Measurements from ENCODE around the gene NHERF1. TPM values are rescaled to one million over a fixed set of nuclear protein-coding genes. Genes with fewer than 3 reads are reported as not detected.

Gene NHERF1
- total RNA-seq, 3 donors from 2014 or later = 15.8 to 82.8 (median 36.4) TPM

DNA sequence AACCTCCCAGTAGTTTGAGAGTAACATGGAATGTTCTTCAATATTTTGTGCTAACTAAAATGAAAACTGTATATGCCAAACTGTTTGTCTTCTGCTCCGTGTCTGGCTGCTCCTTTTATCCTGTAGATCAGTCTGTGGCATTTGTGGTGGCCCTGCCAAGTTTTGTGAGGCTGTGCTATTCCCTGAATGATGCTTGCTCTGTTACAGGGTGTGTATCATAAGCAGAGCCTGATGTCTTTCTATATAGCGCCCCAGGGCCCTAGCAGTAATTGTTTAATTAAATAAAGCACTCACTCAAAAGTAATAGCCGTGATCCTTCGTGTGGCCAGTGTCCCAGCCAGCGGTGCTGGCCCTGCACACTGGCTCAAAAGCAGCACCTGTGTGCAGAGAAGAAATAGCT lies 55.5 kb downstream of the NHERF1 start:
- no peak overlapping the region for H3K27ac ChIP-seq
- no peaks in the 10 kb centered on the region for H3K36me3 ChIP-seq
- no peak for DNase-seq (ENCODE audit: low spot score in 2 of 2)
- TF ChIP-seq, protein P1, sequence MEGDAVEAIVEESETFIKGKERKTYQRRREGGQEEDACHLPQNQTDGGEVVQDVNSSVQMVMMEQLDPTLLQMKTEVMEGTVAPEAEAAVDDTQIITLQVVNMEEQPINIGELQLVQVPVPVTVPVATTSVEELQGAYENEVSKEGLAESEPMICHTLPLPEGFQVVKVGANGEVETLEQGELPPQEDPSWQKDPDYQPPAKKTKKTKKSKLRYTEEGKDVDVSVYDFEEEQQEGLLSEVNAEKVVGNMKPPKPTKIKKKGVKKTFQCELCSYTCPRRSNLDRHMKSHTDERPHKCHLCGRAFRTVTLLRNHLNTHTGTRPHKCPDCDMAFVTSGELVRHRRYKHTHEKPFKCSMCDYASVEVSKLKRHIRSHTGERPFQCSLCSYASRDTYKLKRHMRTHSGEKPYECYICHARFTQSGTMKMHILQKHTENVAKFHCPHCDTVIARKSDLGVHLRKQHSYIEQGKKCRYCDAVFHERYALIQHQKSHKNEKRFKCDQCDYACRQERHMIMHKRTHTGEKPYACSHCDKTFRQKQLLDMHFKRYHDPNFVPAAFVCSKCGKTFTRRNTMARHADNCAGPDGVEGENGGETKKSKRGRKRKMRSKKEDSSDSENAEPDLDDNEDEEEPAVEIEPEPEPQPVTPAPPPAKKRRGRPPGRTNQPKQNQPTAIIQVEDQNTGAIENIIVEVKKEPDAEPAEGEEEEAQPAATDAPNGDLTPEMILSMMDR (IDR thresholded peaks at IDR 0.05) = no peak
- TF ChIP-seq POLR2AphosphoS5 (IDR thresholded peaks at IDR 0.05) (no peak), POLR2A (IDR thresholded peaks at IDR 0.05) (no peak)
- no peaks in the 10 kb centered on the region for H3K4me1 ChIP-seq
- no peak overlapping the region for H3K4me3 ChIP-seq
- no peaks in the 10 kb centered on the region for H3K9me3 ChIP-seq
- no peaks in the 10 kb centered on the region for H3K27me3 ChIP-seq
- intact Hi-C loops (cut with DNase I; ENCODE audit: low total_unique reads) = no loop called here

DNA sequence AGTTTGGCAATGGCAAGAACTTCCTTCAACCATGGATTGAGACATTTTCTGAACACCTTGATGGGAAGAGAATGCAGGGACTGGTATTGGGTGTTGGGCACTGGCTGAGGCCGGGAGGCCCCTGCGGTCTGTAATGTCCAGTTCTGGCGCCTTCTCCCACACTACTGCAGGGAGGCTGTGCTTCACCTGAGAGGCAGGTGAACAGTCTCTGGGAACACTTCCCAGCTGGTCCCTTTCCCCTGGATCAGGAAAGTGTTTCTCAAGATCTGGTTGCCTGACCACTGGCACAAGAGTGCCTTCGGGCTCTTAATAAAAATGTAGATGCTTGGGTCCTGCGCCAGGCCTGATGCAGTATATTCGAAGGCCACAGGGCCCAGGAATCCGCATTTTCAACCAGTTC lies 56.3 kb downstream of the NHERF1 start:
- no peak for DNase-seq (ENCODE audit: low spot score in 2 of 2)
- Histone ChIP-seq H3K27me3 (no peaks in the 10 kb centered on the region), H3K4me1 (no peaks in the 10 kb centered on the region), H3K27ac (no peak overlapping the region), H3K9me3 (no peaks in the 10 kb centered on the region), H3K4me3 (no peak overlapping the region), H3K36me3 (no peaks in the 10 kb centered on the region)
- intact Hi-C loops (cut with DNase I; ENCODE audit: low total_unique reads) = no loop called here
- TF ChIP-seq POLR2A (IDR thresholded peaks at IDR 0.05) (no peak), POLR2AphosphoS5 (IDR thresholded peaks at IDR 0.05) (no peak)
- TF ChIP-seq, protein P1 (IDR thresholded peaks at IDR 0.05) = no peak

DNA sequence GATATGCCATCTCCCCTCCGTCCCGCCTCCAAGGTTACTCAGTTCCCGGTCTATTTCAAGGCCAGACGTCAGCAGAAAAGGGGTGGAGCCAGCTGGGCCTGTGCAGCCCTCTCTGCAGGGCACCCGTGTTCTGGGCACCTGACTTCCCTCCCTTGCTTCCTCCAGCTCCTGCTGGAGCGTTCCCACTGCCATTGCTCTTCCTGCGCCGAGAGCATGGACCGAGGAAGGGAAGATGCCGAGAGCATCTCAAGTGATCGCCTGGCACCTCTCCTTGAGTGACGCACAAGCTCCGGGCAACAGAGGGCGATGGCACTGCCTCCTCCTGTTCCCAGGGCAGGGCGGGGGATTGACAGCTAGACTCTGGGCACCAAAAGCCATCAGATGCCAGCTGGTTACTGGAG lies 57.2 kb downstream of the NHERF1 start:
- intact Hi-C loops (cut with DNase I; ENCODE audit: low total_unique reads) = no loop called here
- TF ChIP-seq, protein P1 (IDR thresholded peaks at IDR 0.05) = no peak
- TF ChIP-seq POLR2A (IDR thresholded peaks at IDR 0.05) = no peak
- TF ChIP-seq POLR2AphosphoS5 (IDR thresholded peaks at IDR 0.05) = no peak
- H3K27ac ChIP-seq = no peak overlapping the region
- H3K9me3 ChIP-seq = no peaks in the 10 kb centered on the region
- H3K4me1 ChIP-seq = no peaks in the 10 kb centered on the region
- H3K27me3 ChIP-seq = no peaks in the 10 kb centered on the region
- H3K4me3 ChIP-seq = no peak overlapping the region
- no peaks in the 10 kb centered on the region for H3K36me3 ChIP-seq
- no peak for DNase-seq (ENCODE audit: low spot score in 2 of 2)

DNA sequence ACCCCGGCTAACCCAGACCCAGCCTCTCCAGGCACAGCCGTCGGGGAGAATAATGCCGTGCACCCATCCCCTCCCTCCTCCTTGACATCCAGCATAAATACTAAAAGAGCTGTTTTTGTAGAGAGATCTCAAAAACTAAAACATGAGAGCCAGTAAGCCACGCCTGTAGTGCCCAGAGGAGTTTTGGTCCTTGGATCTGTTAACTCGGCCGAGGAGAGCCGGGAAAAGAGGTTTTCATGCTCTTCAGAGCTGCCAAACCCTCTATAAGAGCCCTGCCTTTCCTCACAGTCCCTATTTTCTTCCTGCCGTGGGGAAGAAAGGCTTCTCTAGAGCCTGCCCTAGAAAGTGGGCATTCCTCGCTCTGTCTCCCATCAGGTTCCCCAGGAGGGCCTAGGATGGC lies 57.9 kb downstream of the NHERF1 start:
- no peak overlapping the region for H3K4me3 ChIP-seq
- intact Hi-C loops (cut with DNase I; ENCODE audit: low total_unique reads) = no loop called here
- no peaks in the 10 kb centered on the region for H3K27me3 ChIP-seq
- no peak overlapping the region for H3K27ac ChIP-seq
- no peaks in the 10 kb centered on the region for H3K4me1 ChIP-seq
- no peaks in the 10 kb centered on the region for H3K9me3 ChIP-seq
- TF ChIP-seq, protein P1 (IDR thresholded peaks at IDR 0.05) = no peak
- TF ChIP-seq POLR2A (IDR thresholded peaks at IDR 0.05) (no peak), POLR2AphosphoS5 (IDR thresholded peaks at IDR 0.05) (no peak)
- DNase-seq (ENCODE audit: low spot score in 2 of 2) = no peak
- H3K36me3 ChIP-seq = no peaks in the 10 kb centered on the region

DNA sequence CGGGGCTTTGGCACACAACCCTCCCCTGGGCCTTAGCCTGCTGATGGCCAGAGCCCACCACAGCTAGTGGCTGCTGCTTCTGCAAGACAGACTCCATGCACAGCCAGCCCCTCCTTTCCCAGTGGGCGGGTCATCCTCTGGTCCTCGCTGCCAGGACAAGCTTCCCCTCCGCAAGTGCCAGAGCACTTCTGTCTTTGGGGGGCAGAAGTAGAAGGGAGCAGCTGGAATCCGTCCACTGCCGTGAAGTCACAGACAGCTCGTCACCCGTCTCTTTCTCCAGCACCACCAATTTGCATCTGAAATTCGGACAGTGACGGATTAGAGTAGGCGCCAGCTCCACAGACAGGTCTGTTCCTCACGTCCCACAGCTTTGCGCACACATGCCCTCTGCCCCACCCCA lies 59.0 kb downstream of the NHERF1 start:
- H3K36me3 ChIP-seq = no peaks in the 10 kb centered on the region
- no peak overlapping the region for H3K27ac ChIP-seq
- H3K27me3 ChIP-seq = no peaks in the 10 kb centered on the region
- no peaks in the 10 kb centered on the region for H3K4me1 ChIP-seq
- no peak overlapping the region for H3K4me3 ChIP-seq
- intact Hi-C loops (cut with DNase I; ENCODE audit: low total_unique reads) = no loop called here
- no peak for DNase-seq (ENCODE audit: low spot score in 2 of 2)
- TF ChIP-seq POLR2A (IDR thresholded peaks at IDR 0.05) = no peak
- no peak for TF ChIP-seq POLR2AphosphoS5 (IDR thresholded peaks at IDR 0.05)
- TF ChIP-seq, protein P1 (IDR thresholded peaks at IDR 0.05) = no peak
- H3K9me3 ChIP-seq = no peaks in the 10 kb centered on the region

All from breast epithelium (tissue), 4 donors.